Neuronal stem cell (in vitro differentiated cells): ENCODE data around the gene AP3B1.
"Not testable (repeated sequence)": the region's sequence is repeated elsewhere in the genome, so short reads cannot be mapped to it uniquely, and the experiment has no call there.

Source experiments
- DNase-seq: peaks from one replicate; pipeline ENCODE4 v3.0.0-alpha.2; 2013; ENCODE audit warnings: low spot score
- H2AFZ ChIP-seq: one replicate; pipeline ENCODE4 v1.6.1; 2013; ENCODE audit warnings: mild to moderate bottlenecking, low read length, inconsistent platforms
- H2AK5ac ChIP-seq: 2 replicates; pipeline ENCODE4 v1.6.1; 2013; ENCODE audit warnings: low read depth, mild to moderate bottlenecking, inconsistent platforms, low read length, moderate library complexity, mixed read lengths
- H2BK120ac ChIP-seq: 2 replicates; pipeline ENCODE4 v1.6.1; 2013; ENCODE audit warnings: low read depth, mild to moderate bottlenecking, inconsistent platforms, low read length, moderate library complexity, mixed read lengths
- H2BK12ac ChIP-seq: one replicate; pipeline ENCODE4 v1.6.1; 2013; ENCODE audit warnings: low read length, inconsistent platforms
- H2BK15ac ChIP-seq: 2 replicates; pipeline ENCODE4 v1.6.1; 2013; ENCODE audit warnings: mild to moderate bottlenecking, low read length, inconsistent platforms, mixed read lengths
- H2BK5ac ChIP-seq: one replicate; pipeline ENCODE4 v1.6.1; 2013; ENCODE audit warnings: inconsistent platforms, mild to moderate bottlenecking, low read length, moderate library complexity
- H3K14ac ChIP-seq: one replicate; pipeline ENCODE4 v1.6.1; 2013; ENCODE audit warnings: low read length, inconsistent platforms
- H3K18ac ChIP-seq: 2 replicates; pipeline ENCODE4 v1.6.1; 2013; ENCODE audit warnings: low read length, inconsistent platforms
- H3K23ac ChIP-seq: 2 replicates; pipeline ENCODE4 v1.6.1; 2013; ENCODE audit warnings: low read depth, mild to moderate bottlenecking, mixed read lengths, low read length, inconsistent platforms; ENCODE audit not compliant: poor library complexity
- H3K27ac ChIP-seq: replicated peaks from 3 replicates; pipeline ENCODE4 v1.5.1; 2013; ENCODE audit warnings: low read length, inconsistent platforms
- H3K27me3 ChIP-seq, 3 experiments: 2 replicates each; pipeline ENCODE4 v1.6.1; 2013; ENCODE audit warnings: low read length in 3 of 3, mild to moderate bottlenecking in 2 of 3, inconsistent platforms in 1 of 3, low read depth in 1 of 3, mixed read lengths in 1 of 3, moderate library complexity in 1 of 3; ENCODE audit not compliant: control insufficient read depth in 3 of 3, insufficient read depth in 3 of 3
- H3K36me3 ChIP-seq, 2 donors: replicated peaks in 1 of 2; 2 replicates each; pipeline ENCODE4 v1.6.1; 2013; ENCODE audit warnings: low read length in 2 of 2; ENCODE audit not compliant: control insufficient read depth in 2 of 2, insufficient read depth in 2 of 2
- H3K4ac ChIP-seq: 2 replicates; pipeline ENCODE4 v1.6.1; 2013; ENCODE audit warnings: inconsistent platforms, mild to moderate bottlenecking, low read length, moderate library complexity
- H3K4me1 ChIP-seq, 2 donors: 1 replicate in 1 of 2; 2 replicates in 1 of 2; pipeline ENCODE4 v1.6.1; 2013; ENCODE audit warnings: low read length in 2 of 2, low read depth in 1 of 2; ENCODE audit not compliant: control insufficient read depth in 2 of 2, insufficient read depth in 1 of 2
- H3K4me2 ChIP-seq: one replicate; pipeline ENCODE4 v1.6.1; 2013; ENCODE audit warnings: mild to moderate bottlenecking, low read length, inconsistent platforms; ENCODE audit not compliant: insufficient read depth, poor library complexity, severe bottlenecking
- H3K4me3 ChIP-seq, 2 donors: 2 replicates each; pipeline ENCODE4 v1.5.1; 2013; ENCODE audit warnings: low read length in 2 of 2, mild to moderate bottlenecking in 2 of 2, inconsistent platforms in 1 of 2, moderate library complexity in 1 of 2
- H3K79me1 ChIP-seq: one replicate; pipeline ENCODE4 v1.6.1; 2013; ENCODE audit warnings: low read depth, mild to moderate bottlenecking, inconsistent platforms, low read length, moderate library complexity
- H3K9ac ChIP-seq: one replicate; pipeline ENCODE4 v1.6.1; 2013; ENCODE audit warnings: mild to moderate bottlenecking, low read depth, low read length, inconsistent platforms; ENCODE audit not compliant: poor library complexity
- H3K9me3 ChIP-seq, 2 donors: replicated peaks in 1 of 2; 2 replicates each; pipeline versions ENCODE3 to v1.6.1; 2013; ENCODE audit warnings: low read length in 2 of 2, mild to moderate bottlenecking in 2 of 2, inconsistent platforms in 1 of 2, low read depth in 1 of 2, mixed read lengths in 1 of 2, moderate library complexity in 1 of 2; ENCODE audit not compliant: control insufficient read depth in 2 of 2, insufficient read depth in 1 of 2
- H4K8ac ChIP-seq: one replicate; pipeline ENCODE4 v1.6.1; 2013; ENCODE audit warnings: low read depth, mild to moderate bottlenecking, inconsistent platforms, low read length, moderate library complexity
- H4K91ac ChIP-seq: one replicate; pipeline ENCODE4 v1.6.1; 2013; ENCODE audit warnings: low read length, low read depth, mild to moderate bottlenecking, inconsistent platforms; ENCODE audit not compliant: poor library complexity
- WGBS, 2 donors: extraction: QIAGEN DNeasy Blood & Tissue Kit; methylation state at CpG; one replicate each; pipeline ENCODE4 v1.1.7; 2013; ENCODE audit warnings: missing lambda C conversion rate in 2 of 2, mixed read lengths in 1 of 2; ENCODE audit not compliant: insufficient read length in 2 of 2, insufficient replicate concordance in 1 of 2; ENCODE audit errors: extremely low coverage in 2 of 2; 5-methylcytosine and 5-hydroxymethylcytosine counted together

AP3B1 gene

DNA sequence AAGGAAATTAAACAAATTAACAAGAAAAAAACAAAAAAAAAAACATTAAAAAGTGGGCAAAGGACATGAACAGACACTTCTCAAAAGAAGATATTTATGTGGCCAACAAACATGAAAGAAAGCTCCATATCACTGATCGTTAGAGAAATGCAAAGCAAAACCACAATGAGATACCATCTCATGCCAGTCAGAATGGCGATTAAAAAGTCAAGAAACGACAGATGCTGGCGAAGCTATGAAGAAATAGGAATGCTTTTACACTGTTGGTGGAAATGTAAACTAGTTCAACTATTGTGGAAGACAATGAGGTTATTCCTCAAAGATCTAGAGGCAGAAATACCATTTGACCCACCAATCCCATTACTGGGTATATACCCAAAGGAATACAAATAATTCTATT is 223.8 kb downstream of the AP3B1 start:
- not testable (repeated sequence) for H3K18ac ChIP-seq, H2BK5ac ChIP-seq, H4K91ac ChIP-seq, H3K79me1 ChIP-seq, H3K4me2 ChIP-seq, H3K23ac ChIP-seq, H3K9me3 ChIP-seq, H2BK15ac ChIP-seq, H3K4me3 ChIP-seq, H3K14ac ChIP-seq, H3K36me3 ChIP-seq, H3K27ac ChIP-seq, H4K8ac ChIP-seq, H2AFZ ChIP-seq, H2BK120ac ChIP-seq, H2AK5ac ChIP-seq, H3K9ac ChIP-seq, H3K27me3 ChIP-seq, H3K4me1 ChIP-seq, H2BK12ac ChIP-seq, DNase-seq, H3K4ac ChIP-seq
- no CpG with 5 or more reads among the region's 4 CpGs for WGBS, 2 donors

DNA sequence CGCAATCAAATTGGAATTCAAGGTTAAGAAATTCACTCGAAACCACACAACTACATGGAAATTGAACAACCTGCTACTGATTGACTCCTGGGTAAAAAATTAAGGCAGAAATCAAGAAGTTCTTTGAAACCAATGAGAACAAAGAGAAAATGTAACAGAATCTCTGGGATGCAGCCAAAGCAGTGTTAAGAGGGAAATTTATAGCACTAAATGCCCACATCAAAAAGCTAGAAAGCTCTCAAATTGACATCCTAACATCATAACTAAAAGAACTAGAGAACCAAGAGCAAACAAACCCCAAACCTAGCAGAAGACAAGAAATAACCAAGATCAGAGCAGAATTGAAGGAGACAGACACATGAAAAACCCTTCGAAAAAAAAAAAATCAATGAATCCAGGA is 226.9 kb downstream of the AP3B1 start:
- H3K18ac ChIP-seq, H3K23ac ChIP-seq, H3K79me1 ChIP-seq, H3K4me2 ChIP-seq, H2BK12ac ChIP-seq, H4K91ac ChIP-seq, H3K4ac ChIP-seq, H3K4me3 ChIP-seq, H3K36me3 ChIP-seq, H3K27me3 ChIP-seq, H2AK5ac ChIP-seq, H3K14ac ChIP-seq, H2AFZ ChIP-seq, H2BK15ac ChIP-seq, H3K9me3 ChIP-seq, H3K27ac ChIP-seq, H2BK5ac ChIP-seq, H3K4me1 ChIP-seq, H2BK120ac ChIP-seq, H3K9ac ChIP-seq, DNase-seq, H4K8ac ChIP-seq: not testable (repeated sequence)
- WGBS, 2 donors, result no CpG with 5 or more reads among the region's 3 CpGs

DNA sequence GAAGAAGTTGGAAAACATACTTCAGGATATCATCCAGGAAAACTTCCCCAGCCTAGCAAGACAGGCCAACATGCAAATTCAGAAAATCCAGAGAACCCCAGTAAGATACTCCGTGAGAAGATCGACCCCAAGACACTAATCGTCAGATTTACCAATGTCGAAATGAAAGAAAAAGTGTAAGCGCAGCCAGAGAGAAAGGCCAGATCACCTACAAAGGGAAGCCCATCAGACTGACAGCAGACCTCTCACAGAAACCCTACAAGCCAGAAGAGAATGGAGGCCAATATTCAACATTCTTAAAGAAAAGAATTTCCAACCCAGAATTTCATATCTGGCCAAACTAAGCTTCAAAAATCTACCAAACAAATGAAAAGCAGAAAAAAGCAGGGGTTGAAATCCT is 227.8 kb downstream of the AP3B1 start:
- H3K36me3 ChIP-seq, H3K23ac ChIP-seq, H2BK15ac ChIP-seq, H4K8ac ChIP-seq, H2BK12ac ChIP-seq, H3K79me1 ChIP-seq, H3K9me3 ChIP-seq, H2AFZ ChIP-seq, H3K14ac ChIP-seq, H3K4me1 ChIP-seq, H3K4me2 ChIP-seq, H3K27ac ChIP-seq, DNase-seq, H3K4me3 ChIP-seq, H3K27me3 ChIP-seq, H2BK5ac ChIP-seq, H3K4ac ChIP-seq, H3K18ac ChIP-seq, H2AK5ac ChIP-seq, H3K9ac ChIP-seq, H2BK120ac ChIP-seq, H4K91ac ChIP-seq: not testable (repeated sequence)
- WGBS, 2 donors, result no CpG with 5 or more reads among the region's 5 CpGs

DNA sequence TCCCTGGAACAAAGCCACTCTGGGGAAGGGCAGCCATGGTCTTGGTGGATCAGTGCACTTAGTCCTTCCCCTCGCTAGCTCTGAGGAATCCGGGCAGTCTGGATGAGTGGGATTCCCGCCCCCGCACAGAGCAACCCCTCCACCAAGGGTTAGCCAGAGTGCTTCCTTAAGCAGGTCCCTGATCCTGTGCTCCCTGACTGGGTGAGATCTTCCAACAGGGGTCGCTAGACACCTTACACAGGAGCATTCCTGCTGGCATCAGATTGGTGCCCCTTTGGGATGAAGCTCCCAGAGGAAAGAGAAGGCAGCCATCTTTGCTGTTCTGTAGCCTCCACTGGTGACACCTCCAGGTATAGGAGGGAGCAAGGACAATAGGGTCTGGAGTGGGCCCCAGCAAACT is 228.8 kb downstream of the AP3B1 start:
- Histone ChIP-seq H2AFZ (no peak overlapping the region), H3K36me3 (peaks cover 0 to 4% of the 10 kb centered on the region in 2 donors), H3K9me3 (peaks cover 0 to 7% of the 10 kb centered on the region in 2 donors), H2BK15ac (no peak overlapping the region), H4K91ac (no peak overlapping the region), H2AK5ac (no peak overlapping the region), H3K23ac (no peak overlapping the region), H2BK5ac (no peak overlapping the region), H3K18ac (no peak overlapping the region), H3K14ac (no peak overlapping the region), H2BK120ac (no peak overlapping the region), H3K4ac (no peak overlapping the region), H3K27ac (no peak overlapping the region), H3K79me1 (no peaks in the 10 kb centered on the region), H4K8ac (no peak overlapping the region), H3K4me1 (no peaks in the 10 kb centered on the region), H3K4me2 (no peak overlapping the region), H3K27me3 (no peaks in the 10 kb centered on the region), H3K4me3 (no peak overlapping the region), H3K9ac (no peak overlapping the region), H2BK12ac (no peak overlapping the region)
- no peak for DNase-seq
- WGBS, 2 donors, result no CpG with 5 or more reads among the region's 5 CpGs
